RWPE1 (cell line): ENCODE results near the gene ABHD10.

Source experiments
- CTCF ChIA-PET: fragments of 350-600 bp; sonication (Branson Sonifier 250); formaldehyde crosslinking; extraction: SDS; loops from one replicate; lab custom pipeline; 2021; lab: Yijun Ruan, JAX
- POLR2A ChIA-PET: fragments of 400-600 bp; formaldehyde crosslinking; extraction: SDS; loops from one replicate; lab custom pipeline; 2020; ENCODE audit warnings: antibody characterized with exemption; ENCODE audit not compliant: low non-redundant PET; lab: Yijun Ruan, JAX
- DNase-seq: peaks from one replicate; pipeline ENCODE4 v3.0.0; 2012; ENCODE audit warnings: low spot score
- H3K27ac ChIP-seq: fragments of 450-650 bp; 2 replicates; pipeline ENCODE4 v1.5.1; 2017
- TF ChIP-seq, protein P1 (sequence below): fragments of 450-650 bp; conservative IDR thresholded peaks from 2 replicates; pipeline ENCODE4 v1.5.1; 2017; ENCODE audit warnings: low read depth, mild to moderate bottlenecking

Gene ABHD10

DNA sequence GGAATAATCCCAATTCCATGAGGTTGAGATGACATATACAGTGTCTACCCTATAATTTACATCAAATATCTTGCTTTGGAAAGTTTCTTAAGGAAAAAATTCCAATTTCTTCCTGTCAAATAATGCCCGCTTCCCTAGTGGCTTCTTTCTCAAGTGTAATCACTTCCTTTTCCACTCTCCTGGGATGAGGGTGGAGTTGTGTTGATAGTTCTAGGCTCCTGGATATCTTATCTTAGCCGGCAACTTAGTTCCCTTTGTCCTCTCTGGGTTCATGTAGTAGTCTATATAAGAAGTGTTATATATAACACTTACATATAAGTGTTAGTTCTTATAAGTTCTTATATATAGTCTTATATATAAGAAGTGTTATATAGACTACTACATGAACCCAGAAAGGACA, 30.8 kb downstream of the ABHD10 start:
- ChIA-PET POLR2A (no interaction called here), CTCF (no interaction called here)
- DNase-seq = no peak
- H3K27ac ChIP-seq = no peak overlapping the region
- TF ChIP-seq, protein P1, sequence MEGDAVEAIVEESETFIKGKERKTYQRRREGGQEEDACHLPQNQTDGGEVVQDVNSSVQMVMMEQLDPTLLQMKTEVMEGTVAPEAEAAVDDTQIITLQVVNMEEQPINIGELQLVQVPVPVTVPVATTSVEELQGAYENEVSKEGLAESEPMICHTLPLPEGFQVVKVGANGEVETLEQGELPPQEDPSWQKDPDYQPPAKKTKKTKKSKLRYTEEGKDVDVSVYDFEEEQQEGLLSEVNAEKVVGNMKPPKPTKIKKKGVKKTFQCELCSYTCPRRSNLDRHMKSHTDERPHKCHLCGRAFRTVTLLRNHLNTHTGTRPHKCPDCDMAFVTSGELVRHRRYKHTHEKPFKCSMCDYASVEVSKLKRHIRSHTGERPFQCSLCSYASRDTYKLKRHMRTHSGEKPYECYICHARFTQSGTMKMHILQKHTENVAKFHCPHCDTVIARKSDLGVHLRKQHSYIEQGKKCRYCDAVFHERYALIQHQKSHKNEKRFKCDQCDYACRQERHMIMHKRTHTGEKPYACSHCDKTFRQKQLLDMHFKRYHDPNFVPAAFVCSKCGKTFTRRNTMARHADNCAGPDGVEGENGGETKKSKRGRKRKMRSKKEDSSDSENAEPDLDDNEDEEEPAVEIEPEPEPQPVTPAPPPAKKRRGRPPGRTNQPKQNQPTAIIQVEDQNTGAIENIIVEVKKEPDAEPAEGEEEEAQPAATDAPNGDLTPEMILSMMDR = no peak

DNA sequence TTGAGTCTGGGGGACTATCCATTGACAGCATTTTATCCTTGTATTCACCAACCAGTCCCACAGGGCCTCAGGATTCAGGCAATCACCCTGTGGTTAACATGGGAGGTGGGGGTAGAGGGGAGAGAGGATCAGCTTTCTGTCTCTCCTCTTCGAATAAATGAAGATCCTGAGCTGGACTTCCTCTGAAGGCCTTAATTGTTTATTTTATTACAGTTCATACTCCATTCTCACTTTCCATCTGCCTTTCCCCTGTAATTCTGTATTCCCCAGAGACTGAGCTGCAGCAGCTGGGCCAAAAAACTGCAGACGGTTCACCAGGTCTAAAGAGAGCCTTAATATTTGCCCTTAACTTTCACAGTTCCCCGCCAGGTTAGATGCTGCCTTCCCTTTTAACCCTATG, 31.8 kb downstream of the ABHD10 start:
- no peak for DNase-seq
- CTCF ChIA-PET = interaction anchor here (0.7 kb wide), 1 partner anchor 1534 kb away, joined by 3 read pairs; no protein-coding TSS in a partner anchor
- POLR2A ChIA-PET = no interaction called here
- TF ChIP-seq, protein P1 = no peak
- no peak overlapping the region for H3K27ac ChIP-seq

DNA sequence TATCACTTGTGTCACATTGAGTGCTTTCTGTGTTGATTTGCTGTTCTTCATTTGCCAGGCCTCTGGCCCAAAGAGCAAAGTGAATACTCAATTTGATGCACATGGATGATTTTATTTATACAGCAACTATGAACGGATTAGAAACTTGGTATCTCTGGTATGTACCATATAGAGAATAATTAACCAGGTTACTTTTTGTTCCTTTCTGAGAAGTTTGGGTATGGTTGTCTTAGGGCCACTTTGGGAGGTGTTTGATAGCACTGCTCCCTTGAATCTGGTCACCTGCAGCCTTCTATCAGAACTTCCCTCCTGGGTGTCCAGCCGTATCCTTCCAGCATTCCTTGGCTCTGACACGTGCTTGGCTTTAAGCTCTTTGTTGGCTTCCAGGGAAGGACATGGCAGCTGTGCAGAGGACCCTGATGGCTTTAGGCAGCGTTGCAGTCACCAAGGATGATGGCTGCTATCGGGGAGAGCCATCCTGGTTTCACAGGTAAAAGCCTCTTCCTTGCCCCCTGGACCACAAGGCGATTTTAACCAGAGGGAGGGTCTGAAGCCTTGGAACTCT, 32.6 kb downstream of the ABHD10 start:
- TF ChIP-seq, protein P1 = no peak
- H3K27ac ChIP-seq = no peak overlapping the region
- CTCF ChIA-PET = interaction anchor here (0.7 kb wide), 1 partner anchor 32 kb away, joined by 3 read pairs; no protein-coding TSS in a partner anchor
- DNase-seq = no peak
- POLR2A ChIA-PET = no interaction called here

DNA sequence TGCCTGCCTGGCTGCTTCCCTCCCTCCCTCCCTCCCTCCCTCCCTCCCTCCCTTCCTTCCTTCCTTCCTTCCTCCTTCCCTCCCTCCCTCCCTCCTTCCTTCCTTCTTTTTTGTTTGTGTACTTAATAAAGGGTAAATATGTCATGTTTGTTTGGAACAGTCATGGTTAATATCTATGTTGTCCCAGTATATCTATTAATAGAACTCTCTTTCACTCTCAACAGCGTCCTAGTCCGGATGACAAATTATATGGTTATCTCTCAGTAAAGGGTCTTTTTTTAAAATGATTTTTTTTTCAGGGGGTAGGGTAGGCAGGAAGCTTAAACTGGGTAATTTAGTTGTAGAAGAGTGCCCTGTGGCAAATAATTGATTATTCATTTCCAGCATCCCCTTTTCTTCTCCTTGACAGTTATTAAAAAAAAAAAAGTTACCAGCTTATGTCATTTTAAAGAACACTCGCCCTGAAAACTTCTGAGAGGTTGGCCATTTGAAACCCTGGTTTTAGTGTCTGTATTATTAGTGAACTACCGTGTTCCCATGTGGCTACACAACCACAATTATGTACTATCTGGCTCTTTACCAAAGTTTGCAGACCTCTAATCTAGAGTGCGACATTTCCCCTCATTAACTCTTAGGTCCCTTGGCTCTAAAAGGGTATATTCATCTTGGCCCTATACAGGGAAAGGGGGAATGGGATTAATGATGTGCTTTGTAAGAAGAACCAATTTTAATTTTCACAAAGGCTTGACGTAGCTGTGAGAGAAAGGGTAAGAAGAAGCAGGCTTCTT, 33.6 kb downstream of the ABHD10 start:
- DNase-seq = no peak
- CTCF ChIA-PET = interaction anchor here (0.6 to 2.1 kb wide), 4 partner anchors 20 to 342 kb away, joined by 3 to 10 read pairs (median 3); no protein-coding TSS in a partner anchor
- H3K27ac ChIP-seq = no peak overlapping the region
- POLR2A ChIA-PET = interaction anchor here (0.6 kb wide), 1 partner anchor 31 kb away, joined by 6 read pairs; no protein-coding TSS in a partner anchor
- TF ChIP-seq, protein P1 = no peak

DNA sequence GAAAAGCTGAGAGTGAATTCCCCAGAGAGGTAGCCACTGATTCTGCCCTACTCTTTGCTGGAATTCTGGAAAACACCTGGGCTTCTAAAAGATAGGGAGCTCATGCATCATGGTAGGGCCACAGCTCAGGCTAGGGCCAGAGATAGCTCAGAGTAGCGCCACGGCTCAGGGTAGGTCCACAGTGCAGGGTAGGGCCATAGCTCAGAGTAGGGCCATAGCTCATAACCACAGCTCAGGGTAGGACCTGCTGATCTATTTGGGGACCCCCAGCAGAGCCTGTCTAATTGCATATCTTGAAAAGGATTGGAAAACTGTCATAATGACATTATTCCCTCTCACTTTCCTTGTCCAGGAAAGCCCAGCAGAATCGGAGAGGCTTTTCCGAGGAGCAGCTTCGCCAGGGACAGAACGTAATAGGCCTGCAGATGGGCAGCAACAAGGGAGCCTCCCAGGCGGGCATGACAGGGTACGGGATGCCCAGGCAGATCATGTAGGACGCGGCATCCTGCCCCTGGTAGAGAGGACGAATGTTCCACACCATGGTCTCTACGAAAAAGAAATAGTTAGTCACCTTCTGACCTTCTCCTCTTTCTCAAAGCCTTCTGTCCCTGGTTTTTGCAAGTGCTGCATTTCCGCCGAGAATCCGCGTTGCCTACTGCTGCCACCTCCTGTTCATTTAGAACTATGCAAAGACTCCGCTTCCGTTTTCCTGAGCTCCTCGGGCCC, 34.4 kb downstream of the ABHD10 start:
- CTCF ChIA-PET = interaction anchor here (0.6 to 2.1 kb wide), 7 partner anchors 17 to 565 kb away, joined by 3 to 10 read pairs (median 3); no protein-coding TSS in a partner anchor
- H3K27ac ChIP-seq = no peak overlapping the region
- DNase-seq = peak; percentile 49
- POLR2A ChIA-PET = interaction anchor here (0.6 kb wide), 1 partner anchor 32 kb away, joined by 6 read pairs; no protein-coding TSS in a partner anchor
- TF ChIP-seq, protein P1 = peak; percentile 58

DNA sequence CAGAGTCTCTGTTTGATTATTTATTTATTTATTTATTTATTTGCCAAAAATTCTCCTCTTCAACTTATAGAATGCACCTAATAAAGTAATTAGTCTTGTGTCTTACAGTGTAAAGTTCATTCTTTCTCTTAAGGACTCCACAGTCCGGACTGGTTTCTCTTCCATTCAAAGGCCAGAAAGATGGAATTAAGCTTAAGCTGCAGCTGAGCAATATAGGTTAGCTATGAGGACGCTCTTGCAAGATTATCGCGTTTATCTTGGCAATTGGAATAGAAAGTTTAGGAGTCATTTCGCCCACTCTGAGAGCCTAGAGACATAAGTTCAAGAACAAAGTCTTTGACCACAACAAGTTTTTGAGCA, 34.9 kb downstream of the ABHD10 start:
- no peak for DNase-seq
- POLR2A ChIA-PET = no interaction called here
- no peak overlapping the region for H3K27ac ChIP-seq
- TF ChIP-seq, protein P1 = no peak
- CTCF ChIA-PET = interaction anchor here (0.6 to 2.1 kb wide), 5 partner anchors 17 to 565 kb away, joined by 3 to 10 read pairs (median 5); no protein-coding TSS in a partner anchor
